SHP77 treated with DMSO at 0.1 percent for 48 hours (cell line): Measurements from ENCODE around the gene EEF2.
"Not testable (repeated sequence)": the region's sequence is repeated elsewhere in the genome, so short reads cannot be mapped to it uniquely, and the experiment has no call there.

Experiments used
- DNase-seq: peaks from one replicate; lab custom pipeline; 2025; lab: John Stamatoyannopoulos, UW

EEF2 gene

GRCh38 chr19:3968556-3969434 is 16.5 kb downstream of the EEF2 start:
- DNase-seq, result no peak

DNA sequence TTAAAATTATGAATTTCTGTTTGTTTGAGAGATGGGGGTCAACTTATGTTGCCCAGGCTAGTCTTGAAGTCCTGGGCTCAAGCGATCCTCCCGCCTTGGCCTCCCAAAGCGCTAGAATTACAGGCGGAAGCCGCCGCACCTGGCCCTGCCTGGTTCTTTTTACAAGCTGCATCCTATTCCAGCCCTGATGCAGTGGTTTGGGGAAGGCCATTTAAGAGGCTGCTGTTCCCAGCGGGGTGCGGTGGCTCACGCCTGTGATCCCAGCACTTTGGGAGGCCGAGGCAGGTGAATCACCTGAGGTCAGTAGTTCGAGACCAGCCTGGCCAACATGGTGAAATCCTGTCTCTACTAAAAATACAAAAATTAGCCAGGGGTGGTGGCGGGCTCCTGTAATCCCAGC is 17.3 kb downstream of the EEF2 start:
- DNase-seq, result not testable (repeated sequence)

- DNase-seq, result no peak
Measured at GRCh38 chr19:3966051-3967017, 18.9 kb downstream of the EEF2 start.

- DNase-seq, result no peak
Measured at GRCh38 chr19:3964256-3965194, 20.7 kb downstream of the EEF2 start.

- no peak for DNase-seq
Measured at GRCh38 chr19:3963458-3964255, 21.6 kb downstream of the EEF2 start.

- DNase-seq, result no peak
Measured at GRCh38 chr19:3961007-3961406, 24.3 kb downstream of the EEF2 start.

DNA sequence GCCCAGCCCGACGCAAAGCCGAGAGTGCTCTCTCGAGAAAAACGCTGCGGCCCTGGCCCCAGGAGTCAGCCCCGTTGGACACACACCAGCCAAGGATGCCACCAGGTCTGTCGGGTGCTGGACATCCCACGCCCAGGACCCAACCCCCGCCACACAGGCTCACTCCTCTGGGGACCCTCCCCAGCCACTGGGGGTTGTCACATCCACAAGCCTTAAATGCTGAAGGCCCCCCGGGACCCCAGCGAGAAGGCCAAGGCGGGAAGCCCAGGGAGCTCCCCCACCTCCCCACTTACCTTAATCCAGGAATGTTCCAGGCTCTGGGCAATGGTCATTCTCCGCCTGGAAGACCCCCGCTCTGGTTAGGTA is 25.5 kb downstream of the EEF2 start:
- no peak for DNase-seq

GRCh38 chr19:3958836-3959765 is 26.2 kb downstream of the EEF2 start:
- no peak for DNase-seq

DNA sequence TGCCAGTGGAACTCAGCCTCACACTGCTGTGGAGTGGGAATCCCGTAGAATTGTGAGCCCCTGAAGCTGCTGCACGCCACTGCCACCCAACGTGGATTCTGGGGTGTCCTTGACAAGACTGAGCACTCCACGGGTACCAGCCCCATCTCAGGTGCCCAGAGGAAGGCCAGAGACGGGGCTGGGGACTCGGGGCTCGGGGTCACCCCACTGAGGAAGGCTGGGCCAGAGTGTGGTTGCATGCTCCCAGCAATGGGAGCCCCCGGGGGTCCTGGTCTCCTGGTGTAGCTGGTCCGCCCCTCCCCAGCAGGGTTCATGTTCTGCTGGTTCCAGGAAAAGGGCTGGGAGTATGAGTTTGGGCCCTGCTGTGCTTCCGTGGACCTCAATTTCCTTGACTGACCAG is 29.6 kb downstream of the EEF2 start:
- DNase-seq, result no peak

- DNase-seq, result not testable (repeated sequence)
Measured at GRCh38 chr19:3955276-3955675, 30.0 kb downstream of the EEF2 start.

GRCh38 chr19:3954107-3954506 is 31.2 kb downstream of the EEF2 start:
- no peak for DNase-seq

GRCh38 chr19:3952755-3953276 is 32.4 kb downstream of the EEF2 start:
- not testable (repeated sequence) for DNase-seq

DNA sequence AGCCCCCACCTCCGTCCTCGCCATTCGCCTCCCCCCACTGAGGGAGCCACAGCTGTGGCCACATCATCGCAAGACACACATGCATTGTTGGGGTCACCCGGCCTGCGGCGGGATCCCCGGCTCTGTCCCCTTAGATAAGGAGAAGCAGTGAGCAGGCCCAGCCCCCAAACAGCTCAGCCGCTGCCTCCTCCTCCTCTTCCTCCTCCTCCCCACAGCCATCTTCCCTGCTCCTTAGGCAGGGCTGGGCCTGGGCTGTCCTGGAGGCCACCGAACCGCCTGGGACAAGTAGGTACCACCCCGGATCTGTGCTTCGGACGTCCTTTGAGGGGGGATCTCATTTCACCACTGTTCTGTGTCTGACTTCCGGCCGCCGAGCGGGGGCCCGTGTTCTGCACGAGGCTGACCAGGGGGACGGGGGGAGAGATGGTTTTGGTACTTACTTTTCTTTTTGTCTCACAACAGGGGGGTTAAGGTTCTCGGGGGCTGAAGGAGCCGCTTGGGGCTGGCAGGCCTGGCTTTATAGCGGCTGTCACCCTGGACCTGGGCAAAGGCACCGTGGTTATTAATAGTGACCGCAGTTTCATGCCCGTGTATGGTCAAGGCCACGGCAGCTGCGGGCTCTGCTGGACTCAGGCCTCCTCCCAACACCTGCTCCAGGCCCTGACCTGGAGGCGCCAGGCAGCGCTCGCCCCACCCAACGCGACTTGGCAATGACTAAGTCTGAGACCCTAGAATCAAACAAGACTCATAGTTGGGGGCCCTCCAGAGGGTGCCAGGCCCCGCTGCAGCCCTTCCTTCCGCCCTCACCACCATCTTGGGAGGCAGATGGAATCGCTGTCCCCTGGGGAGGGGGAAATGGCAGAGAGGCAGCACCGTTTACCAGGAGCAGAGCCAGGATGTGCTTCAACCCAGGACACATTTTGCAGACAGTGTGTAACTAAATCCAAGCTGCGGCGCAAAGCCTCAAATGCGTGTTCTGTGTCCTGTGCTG is 34.1 kb downstream of the EEF2 start:
- DNase-seq, result peak; percentile 59

- no peak for DNase-seq
Measured at GRCh38 chr19:3949997-3950859, 35.0 kb downstream of the EEF2 start.

- DNase-seq, result no peak
Measured at GRCh38 chr19:3949294-3949693, 36.0 kb downstream of the EEF2 start.

- DNase-seq, result not testable (repeated sequence)
Measured at GRCh38 chr19:3947316-3947933, 37.8 kb downstream of the EEF2 start.

DNA sequence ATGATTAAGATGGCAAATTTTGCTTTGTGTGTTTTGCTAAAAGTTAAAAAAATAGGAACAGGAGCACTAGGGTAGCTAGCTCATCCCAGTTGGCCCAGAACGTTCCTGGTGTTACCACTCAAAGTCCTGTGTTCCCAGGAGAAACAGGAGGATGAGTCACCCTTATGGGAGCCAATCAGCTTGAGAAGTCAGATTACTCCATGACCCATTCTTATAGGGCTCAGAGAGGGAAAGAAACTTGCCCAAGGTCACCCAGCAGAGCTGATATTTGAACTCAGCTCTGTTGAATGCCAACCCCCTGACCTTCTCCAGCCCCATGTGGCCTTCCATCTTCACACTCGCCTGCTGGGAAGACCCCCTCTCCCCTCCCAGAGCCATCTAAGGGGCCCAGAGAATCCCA is 39.4 kb downstream of the EEF2 start:
- no peak for DNase-seq
